DMS53 treated with DMSO at 0.1 percent for 48 hours (cell line): ENCODE results near the gene MXRA8.
"Not testable (repeated sequence)": the region's sequence is repeated elsewhere in the genome, so short reads cannot be mapped to it uniquely, and the experiment has no call there.

Source experiments
- DNase-seq: peaks from one replicate; lab custom pipeline; 2025; ENCODE audit not compliant: unreplicated experiment; lab: John Stamatoyannopoulos, UW

MXRA8 gene

GRCh38 chr1:1358433-1359271 is at the start of gene MXRA8:
Gene MXRA8 (minus strand): TSS chr1:1358555. CDS start chr1:1358504, 51 bp downstream.
- no peak for DNase-seq

- no peak for DNase-seq
Observed at GRCh38 chr1:1407636-1408318, 49.4 kb upstream of the MXRA8 start.

- DNase-seq = peak; percentile 82
Observed at GRCh38 chr1:1406821-1407635, 48.7 kb upstream of the MXRA8 start, which contains the start of gene MRPL20. Gene MRPL20 (minus strand): TSS chr1:1407293. CDS start chr1:1407217, 76 bp downstream.

GRCh38 chr1:1406101-1406820 is 47.9 kb upstream of the MXRA8 start:
- no peak for DNase-seq

GRCh38 chr1:1403653-1404052 is 45.3 kb upstream of the MXRA8 start:
- DNase-seq = no peak

- DNase-seq = not testable (repeated sequence)
Observed at GRCh38 chr1:1402901-1403392, 44.6 kb upstream of the MXRA8 start.

- DNase-seq = no peak
Observed at GRCh38 chr1:1402072-1402900, 43.9 kb upstream of the MXRA8 start.

- no peak for DNase-seq
Observed at GRCh38 chr1:1401457-1402010, 43.2 kb upstream of the MXRA8 start.

- DNase-seq = no peak
Observed at GRCh38 chr1:1400576-1401456, 42.5 kb upstream of the MXRA8 start.

GRCh38 chr1:1399872-1400575 is 41.7 kb upstream of the MXRA8 start:
- DNase-seq = no peak

GRCh38 chr1:1399187-1399871 is 41.0 kb upstream of the MXRA8 start, which contains the start of gene CCNL2:
Gene CCNL2 (minus strand): TSS chr1:1399335. CDS start chr1:1399306, 29 bp downstream.
- peak; percentile 94 for DNase-seq

GRCh38 chr1:1398677-1399186 is 40.4 kb upstream of the MXRA8 start:
- DNase-seq = no peak

- no peak for DNase-seq
Observed at GRCh38 chr1:1397839-1398523, 39.6 kb upstream of the MXRA8 start.

GRCh38 chr1:1395166-1395565 is 36.8 kb upstream of the MXRA8 start:
- DNase-seq = no peak

- no peak for DNase-seq
Observed at GRCh38 chr1:1394116-1394515, 35.8 kb upstream of the MXRA8 start.

- no peak for DNase-seq
Observed at GRCh38 chr1:1393428-1393827, 35.1 kb upstream of the MXRA8 start.
